ENCODE measurements around the gene ASPHD2. TPM values are rescaled to one million over a fixed set of nuclear protein-coding genes. Genes with fewer than 3 reads are reported as not detected.

ASPHD2 gene
- polyA plus RNA-seq, 1 of the 3 experiments (the other 2 are of a cell fraction): 2.2 TPM

- ChIA-PET CTCF (interaction anchor here (1.5 to 6.2 kb wide), 2 partner anchors 66 to 99 kb away, joined by 6 to 99 read pairs; no protein-coding TSS in a partner anchor), POLR2A (interaction anchor here (1.0 kb wide), 1 partner anchor 100 kb away, joined by 3 read pairs; no protein-coding TSS in a partner anchor)
- H3K9me3 ChIP-seq: no peaks in the 10 kb centered on the region
- 80% methylated on average over 2 of the region's 7 CpGs for WGBS (ENCODE audit: low lambda C conversion rate)
- H3K79me2 ChIP-seq (ENCODE audit: insufficient read depth): peaks cover 8% of the 10 kb centered on the region; the same call in 1 of the 2 replicates
- H3K9ac ChIP-seq: no peak overlapping the region
- H3K9me2 ChIP-seq: no peaks in the 10 kb centered on the region
- no peak overlapping the region for H3K4me2 ChIP-seq
- no peak overlapping the region for H3K27ac ChIP-seq (ENCODE audit: low read depth in 2 of 2, low read length in 1 of 2)
- no peak overlapping the region for H2AFZ ChIP-seq (ENCODE audit: low read depth)
- TF ChIP-seq YY1 (IDR thresholded peaks at IDR 0.05; ENCODE audit: low read depth): no peak
- TF ChIP-seq SIN3A (IDR thresholded peaks at IDR 0.05; ENCODE audit: borderline replicate concordance, low read depth, low read length): no peak
- TF ChIP-seq USF1 (IDR thresholded peaks at IDR 0.05; ENCODE audit: borderline replicate concordance, low read depth): no peak
- no peak for TF ChIP-seq MXI1 (IDR thresholded peaks at IDR 0.05; ENCODE audit: low read depth, low read length)
- TF ChIP-seq RCOR1 (IDR thresholded peaks at IDR 0.05; ENCODE audit: low read length): no peak
- TF ChIP-seq NFIC (IDR thresholded peaks at IDR 0.05; ENCODE audit: borderline replicate concordance): no peak
- no peak for TF ChIP-seq ZBTB33 (IDR thresholded peaks at IDR 0.05; ENCODE audit: borderline replicate concordance, low read depth)
- no peak for TF ChIP-seq TCF12 (IDR thresholded peaks at IDR 0.05)
- no peak for TF ChIP-seq POLR2AphosphoS5 (IDR thresholded peaks at IDR 0.05; ENCODE audit: low read depth, low read length)
- no peak for TF ChIP-seq IRF3 (IDR thresholded peaks at IDR 0.05; ENCODE audit: low read depth, low read length)
- TF ChIP-seq EP300 (IDR thresholded peaks at IDR 0.05; ENCODE audit: borderline replicate concordance in 1 of 2, low read depth in 1 of 2, low read length in 1 of 2): no peak
- no peak for TF ChIP-seq GATA2 (CRISPR knock-in tag; IDR thresholded peaks at IDR 0.05)
- TF ChIP-seq NRF1 (IDR thresholded peaks at IDR 0.05; ENCODE audit: low read depth, low read length): no peak
- TF ChIP-seq FOXM1 (IDR thresholded peaks at IDR 0.05; ENCODE audit: low read depth): no peak
- TF ChIP-seq RAD21 (IDR thresholded peaks at IDR 0.05; ENCODE audit: low read length): no peak
- TF ChIP-seq EZH2phosphoT487 (IDR thresholded peaks at IDR 0.05; ENCODE audit: borderline replicate concordance, low read depth): no peak
- no peak for TF ChIP-seq TEAD4 (IDR thresholded peaks at IDR 0.05; ENCODE audit: borderline replicate concordance, insufficient read depth)
- TF ChIP-seq JUND (IDR thresholded peaks at IDR 0.05): no peak
- TF ChIP-seq SMC3 (IDR thresholded peaks at IDR 0.05; ENCODE audit: low read depth, low read length): no peak
- H3K4me3 ChIP-seq (ENCODE audit: low read depth in 2 of 2, low read length in 1 of 2): no peak overlapping the region
- peaks cover 41 to 88% of the 10 kb centered on the region in 2 experiments for H3K36me3 ChIP-seq (replicated peaks in 1 of 2; ENCODE audit: control insufficient read depth in 1 of 2, insufficient read depth in 2 of 2, low read length in 1 of 2)
- no peaks in the 10 kb centered on the region for H3K27me3 ChIP-seq (ENCODE audit: insufficient read depth)
- no peak for DNase-seq
- peaks cover 5% of the 10 kb centered on the region for H4K20me1 ChIP-seq (ENCODE audit: insufficient read depth)
- H3F3A ChIP-seq (replicated peaks; ENCODE audit: insufficient read depth): peaks cover 3% of the 10 kb centered on the region
- H3K4me1 ChIP-seq (ENCODE audit: control insufficient read depth in 1 of 2, insufficient read depth in 2 of 2, low read depth in 1 of 2, low read length in 1 of 2): peaks cover 0 to 2% of the 10 kb centered on the region in 2 experiments; a peak in 2 of 4 replicates
These were observed 35.3 kb downstream of the ASPHD2 start for GRCh38 chr22:26464312-26464711.

All from SK-N-SH (cell line).